K562 (cell line): ENCODE measurements around the gene MBD2. TPM values are rescaled to one million over a fixed set of nuclear protein-coding genes. Genes with fewer than 3 reads are reported as not detected.

ENCODE experiments used
- ATAC-seq: fragments of 200-7000 bp; cut with Tn5 transposase; 3 replicates; pipeline ENCODE4 v1.9.1; 2020; ENCODE audit warnings: moderate library complexity
- BruUV-seq: library from RNA; stranded (reverse); fragments of 400-500 nt; replicated peaks from 2 replicates; lab custom pipeline; 2021; lab: Mats Ljungman, UMichigan
- CTCF ChIA-PET: fragments of 300-600 bp; formaldehyde crosslinking; extraction: SDS; loops from one replicate; lab custom pipeline; 2021; ENCODE audit warnings: low intra/inter-chr PET ratio; lab: Yijun Ruan, JAX
- POLR2A ChIA-PET: fragments of 300-600, 350-650 bp; sonication (Branson Sonifier 250); formaldehyde crosslinking; extraction: SDS; loops from one replicate; lab custom pipeline; 2021; ENCODE audit warnings: antibody characterized with exemption, inconsistent platforms; lab: Yijun Ruan, JAX
- DNase-seq, 4 experiments: peaks; one replicate each; pipeline versions ENCODE4 v3.0.0 to v3.0.0-alpha.2; 2011 to 2018; ENCODE audit warnings: low spot score in 3 of 4, mixed read lengths in 3 of 4; ENCODE audit errors: extremely low read depth in 1 of 4
- FAIRE-seq: peaks from 2 replicates; lab custom pipeline; 2011; peaks lifted over from hg19 to GRCh38; lab: Jason Lieb, UNC
- H2AFZ ChIP-seq: 2 replicates; pipeline ENCODE4 v1.6.0; 2011; ENCODE audit warnings: low read depth, low read length, control low read depth, inconsistent platforms
- H3K27ac ChIP-seq: fragments of 200-600 bp; 3 replicates; pipeline ENCODE4 v1.8.0; 2011; ENCODE audit warnings: low read depth, mild to moderate bottlenecking, control low read depth, inconsistent platforms, low read length, moderate library complexity, mixed read lengths; ENCODE audit errors: extremely low read depth
- H3K27me3 ChIP-seq, 2 experiments: fragments of 300-600 bp in 1 of 2; 2 replicates in 1 of 2; 3 replicates in 1 of 2; pipeline versions ENCODE4 v1.6.0 to v1.8.0; 2011; ENCODE audit warnings: inconsistent platforms in 2 of 2, low read length in 2 of 2, mild to moderate bottlenecking in 1 of 2, mixed read lengths in 1 of 2, moderate library complexity in 1 of 2; ENCODE audit not compliant: control insufficient read depth in 2 of 2, insufficient read depth in 2 of 2
- H3K36me3 ChIP-seq: fragments of 300-600 bp; 3 replicates; pipeline ENCODE4 v1.8.0; 2011; ENCODE audit warnings: mild to moderate bottlenecking, low read length, inconsistent platforms; ENCODE audit not compliant: control insufficient read depth, insufficient read depth
- H3K4me1 ChIP-seq, 2 experiments: fragments of 200-600 bp in 1 of 2; replicated peaks in 1 of 2; 2 replicates in 1 of 2; 3 replicates in 1 of 2; pipeline versions ENCODE4 v1.5.1 to v1.8.0; 2011; ENCODE audit warnings: inconsistent platforms in 2 of 2, low read length in 2 of 2, mild to moderate bottlenecking in 1 of 2, mixed read lengths in 1 of 2, moderate library complexity in 1 of 2; ENCODE audit not compliant: control insufficient read depth in 2 of 2, insufficient read depth in 2 of 2
- H3K4me2 ChIP-seq: 2 replicates; pipeline ENCODE4 v1.6.1; 2011; ENCODE audit warnings: low read length, control low read depth, inconsistent platforms, mixed read lengths; ENCODE audit not compliant: insufficient read depth
- H3K4me3 ChIP-seq: fragments of 200-600 bp; sonication (generic), shearing (Covaris generic); 2 replicates; pipeline ENCODE4 v1.5.1; 2016; ENCODE audit warnings: control low read depth, inconsistent platforms
- H3K79me2 ChIP-seq: fragments of 200-600 bp; 3 replicates; pipeline ENCODE4 v1.8.0; 2011; ENCODE audit warnings: low read length, inconsistent platforms; ENCODE audit not compliant: control insufficient read depth, insufficient read depth
- H3K9ac ChIP-seq, 2 experiments: 2 replicates each; pipeline versions ENCODE4 v1.6.0 to v1.6.1; 2011; ENCODE audit warnings: low read depth in 2 of 2, low read length in 2 of 2, control low read depth in 1 of 2, inconsistent platforms in 1 of 2, mild to moderate bottlenecking in 1 of 2, mixed read lengths in 1 of 2; ENCODE audit not compliant: insufficient read depth in 1 of 2
- H3K9me1 ChIP-seq: one replicate; pipeline ENCODE4 v1.6.0; 2011; ENCODE audit warnings: inconsistent platforms, mild to moderate bottlenecking, low read length, moderate library complexity; ENCODE audit not compliant: control insufficient read depth, insufficient read depth
- H3K9me3 ChIP-seq: replicated peaks from 2 replicates; pipeline ENCODE4 v1.5.1; 2011; ENCODE audit warnings: low read depth, low read length, inconsistent platforms; ENCODE audit not compliant: control insufficient read depth, insufficient read depth
- H4K20me1 ChIP-seq: replicated peaks from 2 replicates; pipeline ENCODE4 v1.6.1; 2011; ENCODE audit warnings: low read length, inconsistent platforms, mixed read lengths; ENCODE audit not compliant: control insufficient read depth, insufficient read depth
- CBX5 ChIP-seq: IDR thresholded peaks from 2 replicates; pipeline ENCODE4 v1.6.1; 2014; ENCODE audit warnings: low read depth, borderline replicate concordance
- SMAD3 ChIP-seq: fragments of 450-650 bp; formaldehyde crosslinking; conservative IDR thresholded peaks from 2 replicates; pipeline ENCODE4 v1.4.0; 2020; ENCODE audit warnings: mild to moderate bottlenecking
- ZBTB7A ChIP-seq: IDR thresholded peaks from 2 replicates; pipeline ENCODE4 v1.6.1; 2011; ENCODE audit warnings: low read depth, mild to moderate bottlenecking, low read length, moderate library complexity, borderline replicate concordance; ENCODE audit not compliant: control insufficient read depth
- ZNF280A ChIP-seq: fragments of 450-650 bp; IDR thresholded peaks from 2 replicates; pipeline ENCODE4 v1.6.1; 2018; ENCODE audit warnings: mild to moderate bottlenecking, low read depth; ENCODE audit not compliant: partially characterized antibody
- ZNF318 ChIP-seq, 2 experiments: fragments of 450-650 bp; IDR thresholded peaks; 2 replicates each; pipeline ENCODE4 v1.6.1; 2016; ENCODE audit warnings: mild to moderate bottlenecking in 2 of 2, borderline replicate concordance in 1 of 2, low read depth in 1 of 2, moderate library complexity in 1 of 2
- ZNF354B ChIP-seq: fragments of 250-450 bp; sonication (Bioruptor Pico); IDR thresholded peaks from 2 replicates; pipeline ENCODE4 v1.4.0; 2020
- WGBS: fragments of 100-300 bp; shearing (Covaris generic); methylation state at CpG from one replicate; pipeline ENCODE4 v1.1.6; 2016; ENCODE audit warnings: low coverage, mixed read lengths; ENCODE audit not compliant: insufficient coverage; ENCODE audit errors: missing lambda C conversion rate; 5-methylcytosine and 5-hydroxymethylcytosine counted together
- in situ Hi-C: fragments of 300-500 bp; cut with MboI; formaldehyde crosslinking; loops from 4 replicates; pipeline ENCODE4 v1.15.0; 2018; ENCODE audit warnings: inconsistent platforms, mixed read lengths
- intact Hi-C: fragments of 100-400 bp; cut with micrococcal nuclease; formaldehyde crosslinking; loops from 2 replicates; pipeline ENCODE4 v1.14.2; 2022
- polyA plus RNA-seq, 8 experiments: library from polyadenylated mRNA; depleted of rRNA in 4 of 8; stranded (reverse) in 5 of 8; unstranded in 3 of 8; fragments of >200 nt; fragmentation: Nextera tagmentation in 2 of 8; fragmentation: Illumina TruSeq in 1 of 8; extraction: Ambion mirVana in 2 of 8; extraction: Trizol in 1 of 8; gene quantifications; 2 replicates each; pipeline versions ENCODE4 v1.2.1 to v1.2.3, GENCODE V29; 2011 to 2014; ENCODE audit warnings: inconsistent platforms in 1 of 8, missing spikeins in 1 of 8
- total RNA-seq, 7 experiments: library from RNA; depleted of rRNA in 6 of 7; stranded (reverse); fragments of >200 nt in 6 of 7; fragmentation: Illumina TruSeq in 2 of 7; extraction: Trizol in 2 of 7; gene quantifications; 2 replicates each; pipeline versions ENCODE4 v1.2.1 to v1.2.3, GENCODE V29; 2011 to 2021; ENCODE audit warnings: low replicate concordance in 1 of 7
- TF ChIP-seq, protein P1 (sequence below): fragments of 250-450 bp; sonication (Bioruptor Pico); IDR thresholded peaks from 2 replicates; pipeline ENCODE4 v1.5.0; 2020; ENCODE audit warnings: mild to moderate bottlenecking, borderline replicate concordance
- TF ChIP-seq, protein P2 (sequence below), 2 experiments: fragments of 450-650 bp in 1 of 2; sonication (generic) in 1 of 2; formaldehyde crosslinking in 1 of 2; IDR thresholded peaks in 1 of 2; conservative IDR thresholded peaks in 1 of 2; 2 replicates each; pipeline versions ENCODE4 v1.6.1 to v1.8.1; 2016 to 2023; ENCODE audit warnings: mild to moderate bottlenecking in 2 of 2, moderate library complexity in 2 of 2, inconsistent platforms in 1 of 2, missing genetic modification reagents in 1 of 2

Gene MBD2
- total and polyA plus RNA-seq, 9 of the 15 experiments (the other 6 are each of a cell fraction or from before 2014, with no cell fraction given): 4.4 to 40.2 (median 13.9) TPM

- Histone ChIP-seq H3K79me2 (no peaks in the 10 kb centered on the region), H2AFZ (no peak overlapping the region), H3K4me1 (peaks cover 0 to 4% of the 10 kb centered on the region in 2 experiments; a peak in 1 of 5 replicates), H3K9me3 (no peaks in the 10 kb centered on the region), H3K4me3 (no peak overlapping the region), H3K27me3 (no peaks in the 10 kb centered on the region), H3K9me1 (no peaks in the 10 kb centered on the region), H3K9ac (no peak overlapping the region), H3K27ac (no peak overlapping the region), H3K36me3 (no peaks in the 10 kb centered on the region), H4K20me1 (no peaks in the 10 kb centered on the region), H3K4me2 (no peak overlapping the region)
- ChIA-PET POLR2A (no interaction called here), CTCF (no interaction called here)
- DNase-seq (no peak), ATAC-seq (no peak), FAIRE-seq (no peak)
- intact Hi-C loops: loop anchor here (10.0 kb wide), 1 partner anchor 127 kb away; no protein-coding TSS in a partner anchor
- in situ Hi-C loops: no loop called here
- 50% methylated on average over 1 of the region's 2 CpGs for WGBS
- BruUV-seq: no TSS peak
- TF ChIP-seq, protein P1, sequence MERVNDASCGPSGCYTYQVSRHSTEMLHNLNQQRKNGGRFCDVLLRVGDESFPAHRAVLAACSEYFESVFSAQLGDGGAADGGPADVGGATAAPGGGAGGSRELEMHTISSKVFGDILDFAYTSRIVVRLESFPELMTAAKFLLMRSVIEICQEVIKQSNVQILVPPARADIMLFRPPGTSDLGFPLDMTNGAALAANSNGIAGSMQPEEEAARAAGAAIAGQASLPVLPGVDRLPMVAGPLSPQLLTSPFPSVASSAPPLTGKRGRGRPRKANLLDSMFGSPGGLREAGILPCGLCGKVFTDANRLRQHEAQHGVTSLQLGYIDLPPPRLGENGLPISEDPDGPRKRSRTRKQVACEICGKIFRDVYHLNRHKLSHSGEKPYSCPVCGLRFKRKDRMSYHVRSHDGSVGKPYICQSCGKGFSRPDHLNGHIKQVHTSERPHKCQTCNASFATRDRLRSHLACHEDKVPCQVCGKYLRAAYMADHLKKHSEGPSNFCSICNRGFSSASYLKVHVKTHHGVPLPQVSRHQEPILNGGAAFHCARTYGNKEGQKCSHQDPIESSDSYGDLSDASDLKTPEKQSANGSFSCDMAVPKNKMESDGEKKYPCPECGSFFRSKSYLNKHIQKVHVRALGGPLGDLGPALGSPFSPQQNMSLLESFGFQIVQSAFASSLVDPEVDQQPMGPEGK (CRISPR knock-in tag): no peak
- TF ChIP-seq SMAD3 (CRISPR knock-in tag) (no peak), ZNF280A (no peak), ZBTB7A (no peak), ZNF354B (CRISPR knock-in tag) (no peak), ZNF318 (IDR thresholded peaks at IDR 0.05; ENCODE audit: borderline replicate concordance in 1 of 2, low read depth in 1 of 2) (no peak), CBX5 (no peak)
- TF ChIP-seq, protein P2, sequence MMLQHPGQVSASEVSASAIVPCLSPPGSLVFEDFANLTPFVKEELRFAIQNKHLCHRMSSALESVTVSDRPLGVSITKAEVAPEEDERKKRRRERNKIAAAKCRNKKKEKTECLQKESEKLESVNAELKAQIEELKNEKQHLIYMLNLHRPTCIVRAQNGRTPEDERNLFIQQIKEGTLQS (IDR thresholded peaks at IDR 0.05): no peak
- TF ChIP-seq, protein P2 (CRISPR knock-in tag; conservative IDR thresholded peaks at IDR 0.05): no peak
Observed at GRCh38 chr18:54147439-54147838, 77.0 kb downstream of the MBD2 start.
